ENCODE data around the gene KRT33B.

- TF ChIP-seq CTCF (IDR thresholded peaks at IDR 0.05): no peak
- no peak for TF ChIP-seq POLR2A (IDR thresholded peaks at IDR 0.05)
- no peak for TF ChIP-seq EP300 (IDR thresholded peaks at IDR 0.05)
- TF ChIP-seq POLR2AphosphoS5 (IDR thresholded peaks at IDR 0.05): no peak
Measured at GRCh38 chr17:41366070-41366469, 3.5 kb downstream of the KRT33B start.

Data from sigmoid colon (tissue), 4 donors.